PFSK-1 (cell line): ENCODE measurements around the gene ADSL.

Source experiments
- POLR2AphosphoS5 ChIP-seq: IDR thresholded peaks from 2 replicates; pipeline ENCODE4 v1.6.1; 2012; ENCODE audit warnings: low read depth, mild to moderate bottlenecking, control low read depth, low read length, moderate library complexity
- TAF1 ChIP-seq: IDR thresholded peaks from 2 replicates; pipeline ENCODE4 v1.6.1; 2012; ENCODE audit warnings: low read length, control low read depth, borderline replicate concordance; ENCODE audit not compliant: insufficient read depth
- TF ChIP-seq, protein P1 (sequence below), 2 experiments: IDR thresholded peaks; 2 replicates each; pipeline versions ENCODE4 v1.6.1 to v1.8.0; 2011 to 2012; ENCODE audit warnings: low read depth in 2 of 2, low read length in 2 of 2, control low read depth in 1 of 2, inconsistent platforms in 1 of 2, mild to moderate bottlenecking in 1 of 2, moderate library complexity in 1 of 2; ENCODE audit not compliant: insufficient read depth in 1 of 2

DNA sequence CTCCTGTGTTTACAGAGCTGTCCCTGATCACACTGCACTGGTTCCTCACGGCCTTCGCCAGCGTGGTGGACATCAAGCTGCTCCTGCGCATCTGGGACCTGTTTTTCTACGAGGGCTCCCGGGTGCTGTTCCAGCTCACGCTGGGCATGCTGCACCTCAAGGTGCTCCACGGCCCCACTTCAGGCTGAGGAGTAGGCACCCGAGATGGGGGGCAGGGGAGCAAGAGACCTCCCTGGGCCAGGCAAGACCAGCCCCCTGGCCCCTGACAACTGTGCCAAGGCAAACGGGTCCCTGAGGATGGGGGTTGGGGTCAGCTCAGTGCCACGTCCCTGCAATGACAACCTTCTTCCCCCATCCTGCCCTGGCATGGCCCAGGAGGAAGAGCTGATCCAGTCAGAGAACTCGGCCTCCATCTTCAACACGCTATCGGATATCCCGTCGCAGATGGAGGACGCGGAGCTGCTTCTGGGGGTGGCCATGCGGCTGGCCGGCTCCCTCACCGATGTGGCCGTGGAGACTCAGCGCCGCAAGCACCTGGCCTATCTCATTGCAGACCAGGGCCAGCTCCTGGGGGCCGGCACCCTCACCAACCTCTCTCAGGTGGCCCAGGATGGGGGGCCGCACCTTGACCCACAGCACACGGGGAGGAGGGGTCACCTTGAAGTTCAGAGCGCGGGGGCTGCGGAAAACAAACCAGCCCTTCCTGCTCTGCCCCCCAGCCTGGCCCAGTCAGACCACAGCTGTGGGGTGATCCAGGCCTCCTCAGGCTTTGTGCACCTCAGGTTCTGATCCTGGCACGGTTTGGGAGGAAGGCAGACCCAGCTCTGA is 60.0 kb downstream of the ADSL start:
- no peak for TF ChIP-seq TAF1
- no peak for TF ChIP-seq POLR2AphosphoS5
- TF ChIP-seq, protein P1, sequence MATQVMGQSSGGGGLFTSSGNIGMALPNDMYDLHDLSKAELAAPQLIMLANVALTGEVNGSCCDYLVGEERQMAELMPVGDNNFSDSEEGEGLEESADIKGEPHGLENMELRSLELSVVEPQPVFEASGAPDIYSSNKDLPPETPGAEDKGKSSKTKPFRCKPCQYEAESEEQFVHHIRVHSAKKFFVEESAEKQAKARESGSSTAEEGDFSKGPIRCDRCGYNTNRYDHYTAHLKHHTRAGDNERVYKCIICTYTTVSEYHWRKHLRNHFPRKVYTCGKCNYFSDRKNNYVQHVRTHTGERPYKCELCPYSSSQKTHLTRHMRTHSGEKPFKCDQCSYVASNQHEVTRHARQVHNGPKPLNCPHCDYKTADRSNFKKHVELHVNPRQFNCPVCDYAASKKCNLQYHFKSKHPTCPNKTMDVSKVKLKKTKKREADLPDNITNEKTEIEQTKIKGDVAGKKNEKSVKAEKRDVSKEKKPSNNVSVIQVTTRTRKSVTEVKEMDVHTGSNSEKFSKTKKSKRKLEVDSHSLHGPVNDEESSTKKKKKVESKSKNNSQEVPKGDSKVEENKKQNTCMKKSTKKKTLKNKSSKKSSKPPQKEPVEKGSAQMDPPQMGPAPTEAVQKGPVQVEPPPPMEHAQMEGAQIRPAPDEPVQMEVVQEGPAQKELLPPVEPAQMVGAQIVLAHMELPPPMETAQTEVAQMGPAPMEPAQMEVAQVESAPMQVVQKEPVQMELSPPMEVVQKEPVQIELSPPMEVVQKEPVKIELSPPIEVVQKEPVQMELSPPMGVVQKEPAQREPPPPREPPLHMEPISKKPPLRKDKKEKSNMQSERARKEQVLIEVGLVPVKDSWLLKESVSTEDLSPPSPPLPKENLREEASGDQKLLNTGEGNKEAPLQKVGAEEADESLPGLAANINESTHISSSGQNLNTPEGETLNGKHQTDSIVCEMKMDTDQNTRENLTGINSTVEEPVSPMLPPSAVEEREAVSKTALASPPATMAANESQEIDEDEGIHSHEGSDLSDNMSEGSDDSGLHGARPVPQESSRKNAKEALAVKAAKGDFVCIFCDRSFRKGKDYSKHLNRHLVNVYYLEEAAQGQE (IDR thresholded peaks at IDR 0.05; ENCODE audit: insufficient read depth in 1 of 2, low read depth in 2 of 2, low read length in 2 of 2) = no peak
